NCI-H774 (cell line): Measurements from ENCODE around the gene XRCC6.
"Not testable (repeated sequence)": the region's sequence is repeated elsewhere in the genome, so short reads cannot be mapped to it uniquely, and the experiment has no call there.

ENCODE experiments used
- DNase-seq: peaks from one replicate; lab custom pipeline; 2025; lab: John Stamatoyannopoulos, UW

Gene XRCC6

GRCh38 chr22:41650821-41651220 lies 29.7 kb downstream of the XRCC6 start:
- DNase-seq: no peak

GRCh38 chr22:41654322-41654721 lies 33.2 kb downstream of the XRCC6 start:
- DNase-seq: no peak

- DNase-seq: no peak
Observed at GRCh38 chr22:41656556-41656955, 35.5 kb downstream of the XRCC6 start.

GRCh38 chr22:41657709-41658108 lies 36.6 kb downstream of the XRCC6 start:
- DNase-seq: no peak

GRCh38 chr22:41658869-41659268 lies 37.8 kb downstream of the XRCC6 start:
- DNase-seq: no peak

- DNase-seq: no peak
Observed at GRCh38 chr22:41659941-41660340, 38.8 kb downstream of the XRCC6 start.

- no peak for DNase-seq
Observed at GRCh38 chr22:41660416-41660815, 39.3 kb downstream of the XRCC6 start.

- DNase-seq: no peak
Observed at GRCh38 chr22:41661088-41661487, 40.0 kb downstream of the XRCC6 start.

GRCh38 chr22:41661713-41662112 lies 40.6 kb downstream of the XRCC6 start:
- no peak for DNase-seq

GRCh38 chr22:41663594-41663993 lies 42.5 kb downstream of the XRCC6 start:
- not testable (repeated sequence) for DNase-seq

- DNase-seq: no peak
Observed at GRCh38 chr22:41664490-41664889, 43.4 kb downstream of the XRCC6 start.

- DNase-seq: no peak
Observed at GRCh38 chr22:41664951-41665350, 43.9 kb downstream of the XRCC6 start.

- no peak for DNase-seq
Observed at GRCh38 chr22:41668971-41669911, 48.1 kb downstream of the XRCC6 start.

- not testable (repeated sequence) for DNase-seq
Observed at GRCh38 chr22:41672096-41672495, 51.0 kb downstream of the XRCC6 start.

- DNase-seq: no peak
Observed at GRCh38 chr22:41672780-41673509, 51.9 kb downstream of the XRCC6 start.

GRCh38 chr22:41674846-41675340 lies 53.8 kb downstream of the XRCC6 start:
- DNase-seq: no peak

- no peak for DNase-seq
Observed at GRCh38 chr22:41676134-41676533, 55.0 kb downstream of the XRCC6 start.

- no peak for DNase-seq
Observed at GRCh38 chr22:41681616-41682015, 60.5 kb downstream of the XRCC6 start.

GRCh38 chr22:41682033-41682807 lies 61.1 kb downstream of the XRCC6 start:
- peak; percentile 72 for DNase-seq

- DNase-seq: no peak
Observed at GRCh38 chr22:41683052-41683451, 62.0 kb downstream of the XRCC6 start.

- DNase-seq: no peak
Observed at GRCh38 chr22:41683616-41684015, 62.5 kb downstream of the XRCC6 start.

GRCh38 chr22:41684194-41684593 lies 63.1 kb downstream of the XRCC6 start:
- no peak for DNase-seq
